Heart right ventricle (tissue), 16 donors: ENCODE measurements around the gene SDSL. TPM values are rescaled to one million over a fixed set of nuclear protein-coding genes. Genes with fewer than 3 reads are reported as not detected.
A peak's percentile ranks its signal among the peaks of the same experiment; 100 is the strongest.

Source experiments
- ATAC-seq, 8 donors: fragments of 200-7000 bp; cut with Tn5 transposase; one replicate each; pipeline ENCODE4 v1.9.1; 2020; ENCODE audit warnings: mild to moderate bottlenecking in 8 of 8, moderate library complexity in 8 of 8, moderate number of reproducible peaks in 1 of 8
- DNase-seq, 2 donors: peaks; one replicate each; pipeline ENCODE4 v3.0.0-alpha.2; 2020
- H3K27ac ChIP-seq, 10 donors: fragments of 200-600 bp; sonication (generic) in 2 of 10; one replicate each; pipeline versions ENCODE4 v1.5.0 to v1.8.0; 2020 to 2022; ENCODE audit warnings: mild to moderate bottlenecking in 3 of 10
- H3K27me3 ChIP-seq, 7 donors: fragments of 200-600 bp; one replicate each; pipeline ENCODE4 v1.8.0; 2021 to 2022; ENCODE audit warnings: mild to moderate bottlenecking in 2 of 7
- H3K36me3 ChIP-seq, 9 donors: fragments of 200-600 bp; sonication (generic) in 1 of 9; one replicate each; pipeline versions ENCODE4 v1.5.0 to v1.8.0; 2020 to 2022; ENCODE audit warnings: mild to moderate bottlenecking in 2 of 9
- H3K4me1 ChIP-seq, 9 donors: fragments of 200-600 bp; sonication (generic) in 1 of 9; one replicate each; pipeline versions ENCODE4 v1.5.0 to v1.8.0; 2020 to 2022; ENCODE audit warnings: mild to moderate bottlenecking in 4 of 9
- H3K4me3 ChIP-seq, 10 donors: fragments of 200-600 bp; sonication (generic) in 2 of 10; one replicate each; pipeline versions ENCODE4 v1.5.0 to v1.8.0; 2020 to 2022; ENCODE audit warnings: mild to moderate bottlenecking in 7 of 10, moderate library complexity in 2 of 10
- H3K9me3 ChIP-seq, 11 donors: fragments of 200-600 bp in 10 of 11; sonication (generic) in 2 of 11; one replicate each; pipeline versions ENCODE4 v1.5.0 to v1.8.0; 2013 to 2022; ENCODE audit warnings: mild to moderate bottlenecking in 2 of 11, control low read depth in 1 of 11, moderate library complexity in 1 of 11
- WGBS, 2 donors: extraction: QIAGEN DNeasy Blood & Tissue Kit; methylation state at CpG; one replicate each; pipeline ENCODE4 v1.1.7; 2013; ENCODE audit warnings: inconsistent platforms in 1 of 2; 5-methylcytosine and 5-hydroxymethylcytosine counted together
- intact Hi-C, 10 donors: fragments of 100-400 bp; cut with DNase I; formaldehyde crosslinking; loops; one replicate each; pipeline versions ENCODE4 v1.11.1 to v1.14.2; 2022
- polyA plus RNA-seq, 2 donors: library from polyadenylated mRNA; stranded (reverse); fragments of 200-250 nt; gene quantifications; one replicate each; pipeline ENCODE4 v1.2.3, GENCODE V29; 2013
- total RNA-seq, 10 donors: library from RNA; stranded (reverse); fragmentation: NEBNext Ultra II Directional in 3 of 10; extraction: Animal tissue kit (Norgen Biotek cat#: 25700) in 3 of 10; gene quantifications; one replicate each; pipeline versions ENCODE4 v1.2.1 to v1.2.4, GENCODE V29; 2021 to 2023
- TF ChIP-seq, protein P1 (sequence below), 9 donors: fragments of 200-600 bp; sonication (generic) in 2 of 9; IDR thresholded peaks; one replicate each; pipeline versions ENCODE4 v1.5.0 to v1.8.0; 2021 to 2022; ENCODE audit warnings: antibody characterized with exemption in 9 of 9, mild to moderate bottlenecking in 5 of 9, moderate library complexity in 1 of 9
- donor health status: Arrhythmogenic right ventricular cardiomyopathy.
- donor health status: ischemic (EF 13 %, LVEDD 7.1; RV severe dilation, severe dysfunction).
- donor health status: healthy with polysubstance abuse.
- donor health status: DM: no; HTN: yes; CAD: no.
- donor health status: DM: no; HTN: no; CAD: no.
- donor health status: ischemic (EF 25% LVEDD 6.9; RV normal size, moderate dysfunction).
- donor health status: ischemic (EF 25% LVEDD 5.7; RV mildly dilated, moderate dysfunction).
- donor health status: healthy.
- donor health status: DM: yes; HTN: yes; CAD: no.
- donor health status: Ischemic cardiomyopathy.
- donor health status: ischemic (EF 35%, LVEDD 5.7; RV mildly dilated, moderate dysfunction).
- donor health status: nonischemic (EF 11% LVEDD 7.7; RV severe dilation, severe dysfunction).
- donor health status: DM: yes; HTN: yes; CAD: no.
- donor health status: PGD.
- donor health status: ischemic (EF 29% LVEDD 5.4; RV normal size, mild dysfunction).
- donor health status: nonischemic (EF 23%, LVEDD 6.1; RV moderate dilation, normal function).

Gene SDSL
- total and polyA plus RNA-seq, 12 donors, result 2.0 to 23.4 (median 13.8) TPM

- intact Hi-C loops, result no loop called here
- Histone ChIP-seq H3K9me3 (peaks cover 0 to 5% (median 0%) of the 10 kb centered on the region in 11 donors), H3K27ac (no peak overlapping the region), H3K4me1 (no peaks in the 10 kb centered on the region), H3K27me3 (no peaks in the 10 kb centered on the region), H3K4me3 (no peak overlapping the region), H3K36me3 (peaks cover 0 to 38% (median 8%) of the 10 kb centered on the region in 9 donors)
- WGBS, 2 donors, result 84 to 88% methylated on average over 7 of the region's 7 CpGs
- no peak for DNase-seq
- ATAC-seq, result peak in 1 of 8 donors; percentile 9
- TF ChIP-seq, protein P1, sequence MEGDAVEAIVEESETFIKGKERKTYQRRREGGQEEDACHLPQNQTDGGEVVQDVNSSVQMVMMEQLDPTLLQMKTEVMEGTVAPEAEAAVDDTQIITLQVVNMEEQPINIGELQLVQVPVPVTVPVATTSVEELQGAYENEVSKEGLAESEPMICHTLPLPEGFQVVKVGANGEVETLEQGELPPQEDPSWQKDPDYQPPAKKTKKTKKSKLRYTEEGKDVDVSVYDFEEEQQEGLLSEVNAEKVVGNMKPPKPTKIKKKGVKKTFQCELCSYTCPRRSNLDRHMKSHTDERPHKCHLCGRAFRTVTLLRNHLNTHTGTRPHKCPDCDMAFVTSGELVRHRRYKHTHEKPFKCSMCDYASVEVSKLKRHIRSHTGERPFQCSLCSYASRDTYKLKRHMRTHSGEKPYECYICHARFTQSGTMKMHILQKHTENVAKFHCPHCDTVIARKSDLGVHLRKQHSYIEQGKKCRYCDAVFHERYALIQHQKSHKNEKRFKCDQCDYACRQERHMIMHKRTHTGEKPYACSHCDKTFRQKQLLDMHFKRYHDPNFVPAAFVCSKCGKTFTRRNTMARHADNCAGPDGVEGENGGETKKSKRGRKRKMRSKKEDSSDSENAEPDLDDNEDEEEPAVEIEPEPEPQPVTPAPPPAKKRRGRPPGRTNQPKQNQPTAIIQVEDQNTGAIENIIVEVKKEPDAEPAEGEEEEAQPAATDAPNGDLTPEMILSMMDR (IDR thresholded peaks at IDR 0.05), result no peak
These were observed 29.7 kb upstream of the SDSL start for GRCh38 chr12:113392520-113392919.

DNA sequence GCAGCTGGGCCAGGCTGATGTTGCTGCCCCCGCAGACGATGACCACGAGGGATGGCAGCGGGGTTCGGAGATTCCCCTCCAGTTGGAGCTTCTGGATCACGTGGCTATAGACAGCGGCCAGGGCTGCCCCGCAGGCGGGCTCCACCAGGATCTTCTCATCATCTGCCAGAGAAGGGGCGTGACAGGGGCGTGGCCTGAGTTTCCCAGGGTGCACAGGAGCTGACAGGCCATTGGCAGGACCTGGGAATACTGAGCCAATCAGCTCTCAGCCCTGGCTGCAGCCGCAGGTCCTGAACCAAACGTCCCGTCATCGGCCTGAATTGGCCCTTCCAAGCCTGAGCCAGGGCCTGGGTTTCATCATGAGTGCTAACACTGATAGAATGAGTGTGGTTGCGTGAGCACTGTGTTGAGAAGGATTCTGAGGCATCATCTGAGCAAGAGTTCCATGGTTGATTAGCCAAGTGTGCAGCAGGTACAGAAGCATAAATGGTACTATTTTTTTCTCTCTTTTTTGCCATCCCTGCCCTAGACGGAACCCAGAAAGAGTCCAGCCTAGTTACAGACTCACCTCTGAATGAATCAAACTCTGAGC, 29.1 kb upstream of the SDSL start:
- H3K4me1 ChIP-seq, result no peaks in the 10 kb centered on the region
- peaks cover 0 to 33% (median 8%) of the 10 kb centered on the region in 9 donors for H3K36me3 ChIP-seq
- ATAC-seq, result peak in 4 of 8 donors; percentile 15 to 55 (median 31)
- TF ChIP-seq, protein P1 (IDR thresholded peaks at IDR 0.05), result no peak
- peaks cover 0 to 5% (median 0%) of the 10 kb centered on the region in 11 donors for H3K9me3 ChIP-seq
- peaks cover 0 to 3% (median 0%) of the 10 kb centered on the region in 7 donors for H3K27me3 ChIP-seq
- no peak overlapping the region for H3K4me3 ChIP-seq
- intact Hi-C loops, result no loop called here
- DNase-seq, result no peak
- WGBS, 2 donors, result 56 to 66% methylated on average over 17 of the region's 17 CpGs
- H3K27ac ChIP-seq, result no peak overlapping the region

DNA sequence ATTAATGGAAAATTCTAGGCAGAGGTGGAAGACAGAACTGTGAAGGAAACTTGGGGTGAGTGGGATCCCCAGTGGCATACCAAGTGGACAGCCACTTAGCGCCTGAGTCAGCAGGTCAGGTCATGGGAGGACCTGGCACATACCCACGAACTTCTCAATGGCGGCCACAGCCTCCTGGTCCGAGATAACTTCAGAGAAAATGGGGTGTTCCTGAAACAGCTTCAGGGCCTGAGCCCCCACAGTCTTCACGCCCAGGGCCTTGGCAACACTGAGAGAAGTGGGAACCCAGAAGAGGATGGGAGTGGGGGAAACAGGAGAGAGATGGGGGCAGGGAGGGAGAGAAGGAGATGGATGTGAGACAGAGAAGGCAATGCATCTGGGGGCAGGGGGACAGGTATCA, 28.4 kb upstream of the SDSL start:
- no peak for ATAC-seq
- DNase-seq, result no peak
- H3K27ac ChIP-seq, result no peak overlapping the region
- H3K4me3 ChIP-seq, result no peak overlapping the region
- peaks cover 0 to 9% (median 0%) of the 10 kb centered on the region in 7 donors for H3K27me3 ChIP-seq
- peaks cover 0 to 5% (median 0%) of the 10 kb centered on the region in 11 donors for H3K9me3 ChIP-seq
- intact Hi-C loops, result no loop called here
- H3K4me1 ChIP-seq, result no peaks in the 10 kb centered on the region
- TF ChIP-seq, protein P1 (IDR thresholded peaks at IDR 0.05), result no peak
- H3K36me3 ChIP-seq, result peaks cover 0 to 26% (median 1%) of the 10 kb centered on the region in 9 donors
- 86 to 88% methylated on average over 5 of the region's 5 CpGs for WGBS, 2 donors

- no peaks in the 10 kb centered on the region for H3K4me1 ChIP-seq
- no peak overlapping the region for H3K4me3 ChIP-seq
- peaks cover 0 to 23% (median 3%) of the 10 kb centered on the region in 7 donors for H3K27me3 ChIP-seq
- intact Hi-C loops, result no loop called here
- TF ChIP-seq, protein P1 (IDR thresholded peaks at IDR 0.05), result no peak
- DNase-seq (no peak), ATAC-seq (no peak)
- peaks cover 0 to 5% (median 0%) of the 10 kb centered on the region in 11 donors for H3K9me3 ChIP-seq
- peaks cover 0 to 13% (median 0%) of the 10 kb centered on the region in 9 donors for H3K36me3 ChIP-seq
- 81 to 86% methylated on average over 5 of the region's 5 CpGs for WGBS, 2 donors
- H3K27ac ChIP-seq, result no peak overlapping the region
These were observed 27.1 kb upstream of the SDSL start for GRCh38 chr12:113395119-113395518.
